ENCODE data around the gene POC1A.

Gene POC1A

DNA sequence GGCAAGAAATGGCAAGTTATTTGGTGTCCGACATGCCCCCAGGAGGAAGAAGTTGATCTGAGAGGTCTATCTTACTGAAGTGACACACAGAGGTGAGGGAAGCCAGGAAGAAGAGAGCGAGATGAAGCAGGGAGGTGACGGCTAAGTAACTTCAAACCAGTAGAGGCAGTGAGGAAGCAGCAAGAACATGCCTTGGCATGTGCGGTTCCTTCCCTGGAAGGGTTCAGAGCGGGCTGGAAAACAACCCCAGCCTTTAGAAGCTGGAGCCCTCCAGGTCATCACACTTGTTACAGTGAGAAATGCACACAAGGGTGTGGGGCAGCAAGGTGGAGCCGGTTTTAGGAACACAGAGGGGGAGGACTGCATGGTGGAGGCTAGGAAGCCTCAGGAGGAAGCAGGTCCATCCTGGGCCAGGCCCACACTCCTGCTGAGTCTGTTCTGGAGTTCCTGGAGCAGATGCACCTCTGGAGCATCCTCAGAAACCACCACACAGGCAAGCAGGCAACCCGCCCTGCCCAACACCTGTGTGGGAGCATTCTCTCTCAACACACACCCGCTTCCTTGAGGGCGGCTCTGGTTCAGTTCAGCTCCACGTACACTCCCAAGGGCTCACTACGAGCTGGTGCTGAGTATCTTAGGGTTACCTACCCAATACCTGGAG is 47.1 kb downstream of the POC1A start:
- DNase-seq (ENCODE audit: low read depth in 1 of 2, low spot score in 1 of 2): no peak

GRCh38 chr3:52104684-52105640 is 49.3 kb downstream of the POC1A start:
- DNase-seq (ENCODE audit: low read depth in 1 of 2, low spot score in 1 of 2): no peak

- no peak for DNase-seq (ENCODE audit: low read depth in 1 of 2, low spot score in 1 of 2)
These were observed 51.3 kb downstream of the POC1A start for GRCh38 chr3:52102934-52103333.

DNA sequence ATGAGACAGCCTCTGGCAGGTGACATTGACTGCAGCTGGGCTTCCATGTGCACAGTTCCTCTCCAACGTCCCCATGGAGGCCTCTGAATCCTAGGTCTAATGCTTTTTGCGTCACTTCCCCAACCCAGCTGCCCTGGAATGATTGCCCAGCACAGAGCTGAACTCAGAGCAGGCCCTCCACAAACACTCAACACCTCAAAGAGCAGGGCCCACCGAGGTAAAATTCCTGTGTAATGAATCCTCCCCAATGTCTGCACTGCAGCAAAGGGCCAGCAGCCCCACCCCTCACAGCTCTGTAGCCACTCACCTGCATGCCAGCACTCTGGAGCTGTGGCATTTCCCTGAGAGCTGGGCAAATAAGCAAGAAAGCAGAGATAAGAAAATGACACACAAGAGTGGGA is 55.2 kb downstream of the POC1A start:
- DNase-seq (ENCODE audit: low read depth in 1 of 2, low spot score in 1 of 2): no peak

- no peak for DNase-seq (ENCODE audit: low read depth in 1 of 2, low spot score in 1 of 2)
These were observed 56.2 kb downstream of the POC1A start for GRCh38 chr3:52097851-52098507.

GRCh38 chr3:52095990-52096775 is 58.0 kb downstream of the POC1A start:
- no peak for DNase-seq (ENCODE audit: low read depth in 1 of 2, low spot score in 1 of 2)

GRCh38 chr3:52094571-52095485 is 59.4 kb downstream of the POC1A start:
- DNase-seq (ENCODE audit: low read depth in 1 of 2, low spot score in 1 of 2): no peak

DNA sequence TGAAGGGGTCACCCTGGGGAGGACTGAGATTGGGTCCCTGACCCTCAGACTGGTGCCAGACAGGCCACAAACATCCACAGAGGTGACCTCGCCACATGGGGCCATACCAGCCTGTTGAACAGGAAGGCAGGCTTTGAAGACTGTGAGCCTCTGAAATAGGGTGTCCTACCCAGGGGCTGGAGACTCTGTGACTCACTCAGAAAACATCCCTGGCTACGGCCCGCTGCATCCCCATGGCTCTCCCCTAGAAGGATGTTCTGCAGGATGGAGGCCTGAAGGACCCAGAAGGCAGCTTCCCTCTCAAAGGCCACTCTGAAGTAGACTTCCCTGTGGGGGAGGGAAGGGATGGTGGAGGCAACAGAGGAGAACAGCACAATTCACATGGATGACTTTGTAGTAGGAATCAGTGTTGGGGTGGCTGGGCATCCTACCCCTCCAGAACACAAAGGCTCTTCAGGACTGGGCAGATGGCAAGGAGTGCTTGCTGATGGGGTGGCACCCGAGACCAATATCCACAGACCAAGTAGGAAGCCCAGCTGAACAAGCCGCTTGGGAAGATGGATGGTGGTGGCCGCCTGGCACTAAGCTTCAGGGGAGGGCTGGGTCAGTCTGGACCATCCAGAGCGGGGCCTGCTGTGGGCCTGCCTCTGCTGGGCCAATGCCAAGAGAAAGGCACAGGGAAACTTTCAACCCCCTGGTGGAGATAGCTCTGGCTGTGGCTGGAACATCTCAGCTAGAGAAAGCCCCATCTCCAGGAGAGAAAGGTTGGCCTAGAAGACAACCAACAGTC is 60.3 kb downstream of the POC1A start:
- DNase-seq (ENCODE audit: low read depth in 1 of 2, low spot score in 1 of 2): no peak

DNA sequence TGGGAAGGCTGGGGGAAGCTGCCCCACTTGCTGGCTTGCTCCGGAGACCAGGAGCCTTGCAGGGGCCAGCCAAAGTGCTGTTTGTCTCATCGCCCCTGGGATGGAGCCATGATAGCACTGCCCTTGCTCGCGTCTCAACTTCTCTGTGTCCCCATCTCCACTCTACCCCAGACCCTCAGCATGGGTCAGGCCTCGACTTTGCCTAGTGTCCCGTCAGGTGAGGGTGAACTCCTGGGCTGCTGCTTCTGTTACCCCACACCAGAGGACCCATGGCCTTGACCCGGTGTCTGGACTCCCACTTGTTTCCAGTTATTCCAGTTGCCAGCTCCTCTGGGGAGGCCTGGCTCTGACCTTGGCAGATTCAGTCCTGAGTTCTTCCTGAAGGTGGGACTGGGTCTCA is 61.3 kb downstream of the POC1A start:
- no peak for DNase-seq (ENCODE audit: low read depth in 1 of 2, low spot score in 1 of 2)

DNA sequence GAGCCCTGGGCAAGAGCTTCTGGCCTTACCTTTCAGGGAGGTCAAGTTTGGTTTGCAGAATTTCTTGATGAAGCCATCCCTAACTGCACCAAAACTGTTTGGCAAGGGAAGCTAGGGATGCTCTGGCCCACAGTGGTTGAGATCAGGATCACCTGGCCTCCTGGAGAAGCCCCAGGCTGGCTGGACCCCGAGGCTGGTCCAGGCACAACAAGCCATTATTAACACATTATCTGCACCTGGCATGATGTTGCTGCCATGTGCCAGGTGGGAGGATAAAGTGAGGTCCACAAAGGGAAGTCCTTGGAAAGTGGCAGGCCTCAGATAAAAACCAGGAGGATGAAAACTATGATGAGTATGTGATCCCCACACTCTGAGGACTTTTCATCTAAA is 62.0 kb downstream of the POC1A start:
- DNase-seq (ENCODE audit: low read depth in 1 of 2, low spot score in 1 of 2): no peak

GRCh38 chr3:52091586-52092270 is 62.5 kb downstream of the POC1A start:
- DNase-seq (ENCODE audit: low read depth in 1 of 2, low spot score in 1 of 2): no peak

DNA sequence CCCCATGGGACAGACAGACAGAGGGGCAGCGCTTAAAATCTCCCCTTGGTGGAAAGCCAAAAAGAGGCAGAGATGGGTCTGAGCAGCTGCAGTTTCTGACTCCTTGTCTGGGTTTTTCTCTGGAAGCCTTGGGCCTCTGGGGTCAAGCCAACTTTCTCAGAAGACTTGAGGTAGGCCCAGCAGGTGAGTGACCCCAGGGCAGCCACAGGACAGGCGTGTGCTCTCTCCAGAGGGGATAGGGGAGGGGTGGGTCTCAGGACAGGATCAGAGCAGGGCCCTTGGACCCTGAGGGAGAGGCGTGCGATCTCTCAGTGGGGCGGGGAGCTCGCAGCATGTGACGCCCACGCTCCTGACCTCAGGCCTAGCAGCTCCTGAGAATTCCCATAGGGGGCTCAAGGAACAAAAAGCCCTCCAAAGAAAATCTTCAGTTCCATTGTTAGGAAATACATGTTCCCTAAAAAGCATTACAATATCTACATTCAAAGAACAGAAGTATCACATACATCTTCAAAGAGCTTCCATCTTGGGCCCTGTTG is 63.2 kb downstream of the POC1A start:
- no peak for DNase-seq (ENCODE audit: low read depth in 1 of 2, low spot score in 1 of 2)

DNA sequence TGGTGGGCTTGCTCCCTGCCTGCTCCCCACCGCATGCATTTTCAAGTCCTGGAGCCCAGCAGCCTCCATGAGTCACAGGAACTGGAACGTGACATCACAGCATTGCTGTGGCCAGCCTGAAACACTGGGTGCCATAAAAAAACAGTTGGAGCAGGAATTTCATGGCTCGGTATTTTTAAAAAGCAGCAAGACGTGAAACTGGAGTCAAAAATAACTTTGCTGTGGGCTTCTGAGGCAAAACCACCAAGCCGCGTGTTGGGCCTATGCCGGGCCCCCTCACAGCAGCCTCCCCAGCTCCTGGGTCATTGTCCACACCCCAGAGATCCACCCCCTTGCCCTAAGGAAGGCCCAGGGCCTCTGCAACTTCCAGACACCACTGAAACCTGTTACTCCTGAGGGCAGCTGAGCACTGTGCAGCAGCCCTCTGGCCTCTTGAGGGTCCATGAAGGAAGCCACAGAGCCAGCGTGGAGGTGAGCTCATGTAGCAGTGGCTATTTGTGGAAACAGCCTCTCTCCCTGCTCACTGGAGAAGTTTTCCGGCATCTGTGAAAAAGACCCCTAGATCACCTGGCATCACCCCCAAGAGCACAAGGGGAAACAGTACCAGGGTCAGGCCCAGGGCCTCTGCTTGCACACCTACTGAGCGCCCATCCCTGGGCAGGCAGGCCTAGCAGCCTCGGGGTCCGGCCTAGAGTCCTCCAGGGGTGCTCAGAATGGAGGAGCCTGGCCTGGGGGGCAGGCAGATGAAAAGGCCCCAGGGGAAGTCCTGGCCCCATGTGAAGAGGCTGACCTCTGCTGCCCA is 63.9 kb downstream of the POC1A start:
- DNase-seq (ENCODE audit: low read depth in 1 of 2, low spot score in 1 of 2): no peak

DNA sequence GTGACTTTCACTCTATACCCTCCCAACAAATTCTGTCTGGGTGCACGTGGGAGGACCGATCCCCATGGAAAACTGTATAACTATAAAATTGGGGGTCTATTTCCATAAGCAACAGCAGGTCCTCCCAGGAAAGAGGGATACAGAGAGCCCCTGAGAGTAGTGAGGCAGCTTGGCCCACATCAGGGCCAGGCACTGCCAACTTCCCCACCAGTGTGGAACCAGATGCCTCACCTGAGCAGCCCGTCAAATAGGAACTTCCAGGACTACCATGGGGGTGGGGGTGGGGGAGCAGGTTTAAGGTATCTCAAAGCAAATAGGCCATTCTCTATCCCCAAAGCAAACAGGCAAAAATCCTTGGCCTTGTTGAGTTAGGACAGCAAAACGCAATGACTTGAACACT is 64.5 kb downstream of the POC1A start:
- no peak for DNase-seq (ENCODE audit: low read depth in 1 of 2, low spot score in 1 of 2)

- DNase-seq (ENCODE audit: low read depth in 1 of 2, low spot score in 1 of 2): no peak
These were observed 65.5 kb downstream of the POC1A start for GRCh38 chr3:52088445-52089367.

DNA sequence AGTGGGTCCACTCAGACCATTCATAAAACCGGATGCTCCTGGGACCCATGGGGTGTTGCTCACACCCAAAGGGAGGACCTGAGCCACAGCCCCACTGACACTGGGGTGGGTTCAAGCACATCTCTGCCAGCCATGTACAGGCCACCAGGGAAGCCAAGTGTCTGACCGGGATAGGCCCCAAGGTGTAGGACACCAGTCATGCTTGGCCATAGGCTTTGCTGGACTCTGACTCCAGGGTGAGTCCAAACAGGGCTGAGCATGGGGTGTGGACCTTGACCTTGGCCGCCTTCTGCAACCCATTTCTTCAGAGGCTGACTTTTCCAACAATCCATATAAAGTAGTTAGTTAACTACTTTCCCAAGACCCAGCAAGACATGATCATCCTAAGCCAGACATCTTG is 66.5 kb downstream of the POC1A start:
- DNase-seq (ENCODE audit: low read depth in 1 of 2, low spot score in 1 of 2): no peak

All from activated T-helper 1 cell treated with anti-CD3 and anti-CD28 coated beads, Interleukin-2, amount 50 U/mL, for 16 hours (primary cell).